Stomach (tissue), 9 donors: Measurements from ENCODE around the gene NXN. TPM values are rescaled to one million over a fixed set of nuclear protein-coding genes. Genes with fewer than 3 reads are reported as not detected.

ENCODE experiments used
- DNase-seq, 2 donors: peaks; one replicate each; pipeline versions ENCODE4 v3.0.0 to v3.0.0-alpha.2; 2013 to 2019
- H3K27ac ChIP-seq, 5 donors: fragments of 200-600 bp in 4 of 5; sonication (generic) in 4 of 5; one replicate each; pipeline ENCODE4 v1.5.1; 2013 to 2019; ENCODE audit warnings: mild to moderate bottlenecking in 1 of 5, moderate library complexity in 1 of 5
- H3K27me3 ChIP-seq, 3 donors: fragments of 200-600 bp; sonication (generic); one replicate each; pipeline ENCODE4 v1.5.1; 2017 to 2019; ENCODE audit warnings: mixed run types in 1 of 3
- H3K36me3 ChIP-seq, 4 donors: fragments of 200-600 bp; sonication (generic); 1 replicate in 3 of 4; 2 replicates in 1 of 4; pipeline ENCODE4 v1.5.1; 2016 to 2019
- H3K4me1 ChIP-seq, 4 donors: fragments of 200-600 bp; sonication (generic); one replicate each; pipeline ENCODE4 v1.5.1; 2016 to 2019
- H3K4me3 ChIP-seq, 4 donors: fragments of 200-600 bp; sonication (generic) in 3 of 4; one replicate each; pipeline ENCODE4 v1.5.1; 2016 to 2019; ENCODE audit warnings: mild to moderate bottlenecking in 1 of 4
- H3K9me3 ChIP-seq, 4 donors: fragments of 200-600 bp; sonication (generic); one replicate each; pipeline ENCODE4 v1.5.1; 2016 to 2019
- EP300 ChIP-seq: sonication (generic); formaldehyde crosslinking; IDR thresholded peaks from one replicate; pipeline ENCODE4 v1.6.1; 2017; ENCODE audit warnings: antibody characterized with exemption
- POLR2A ChIP-seq, 4 donors: fragments of 450-650 bp; IDR thresholded peaks; one replicate each; pipeline ENCODE4 v1.6.1; 2016; ENCODE audit warnings: antibody characterized with exemption in 4 of 4, control low read depth in 2 of 4, mild to moderate bottlenecking in 1 of 4, moderate library complexity in 1 of 4
- POLR2AphosphoS5 ChIP-seq, 3 donors: sonication (generic); formaldehyde crosslinking; IDR thresholded peaks; one replicate each; pipeline ENCODE4 v1.6.1; 2016; ENCODE audit warnings: antibody characterized with exemption in 3 of 3
- WGBS, 5 donors: extraction: QIAGEN DNeasy Blood & Tissue Kit in 3 of 5; methylation state at CpG; one replicate each; pipeline versions ENCODE4 v1.1.5 to v1.1.7; 2013 to 2018; 5-methylcytosine and 5-hydroxymethylcytosine counted together
- intact Hi-C: fragments of 100-400 bp; cut with DNase I; formaldehyde crosslinking; loops from one replicate; pipeline ENCODE4 v1.15.1; 2023; ENCODE audit warnings: low total_unique reads
- polyA plus RNA-seq, 3 donors: library from polyadenylated mRNA; stranded (reverse); fragments of 200-250 nt; gene quantifications; one replicate each; pipeline ENCODE4 v1.2.3, GENCODE V29; 2013
- total RNA-seq, 5 donors: library from RNA; depleted of rRNA; stranded (reverse); fragments of >200 nt; gene quantifications; one replicate each; pipeline versions ENCODE4 v1.1.0 to v1.2.3, GENCODE V29; 2014 to 2016
- TF ChIP-seq, protein P1 (sequence below), 7 experiments: fragments of 450-650 bp in 4 of 7; fragments of 200-600 bp in 3 of 7; sonication (generic) in 3 of 7; IDR thresholded peaks; one replicate each; pipeline ENCODE4 v1.5.1; 2016 to 2019; ENCODE audit warnings: antibody characterized with exemption in 7 of 7, control low read depth in 2 of 7, mild to moderate bottlenecking in 1 of 7
- donor health status: healthy with polysubstance abuse.
- donor health status: Bipolar disorder and iron deficiency.
- donor health status: healthy.

NXN gene
- total and polyA plus RNA-seq, 8 donors: 17.9 to 47.8 (median 25.1) TPM

GRCh38 chr17:892958-893357, 86.6 kb downstream of the NXN start:
- intact Hi-C loops: no loop called here

GRCh38 chr17:888998-889441, 90.6 kb downstream of the NXN start:
- no peak overlapping the region for H3K4me3 ChIP-seq
- 69 to 76% (median 73%) methylated on average over 11 to 12 of the region's 12 CpGs for WGBS, 5 donors
- H3K9me3 ChIP-seq: no peaks in the 10 kb centered on the region
- intact Hi-C loops: no loop called here
- H3K27ac ChIP-seq: peak overlapping the region in 3 of 5 donors; percentile 19 to 90 (median 20)
- H3K4me1 ChIP-seq: peaks cover 0 to 51% (median 21%) of the 10 kb centered on the region in 4 donors
- no peaks in the 10 kb centered on the region for H3K27me3 ChIP-seq
- no peaks in the 10 kb centered on the region for H3K36me3 ChIP-seq
- TF ChIP-seq EP300: no peak
- TF ChIP-seq POLR2A (IDR thresholded peaks at IDR 0.05): no peak
- peak in 1 of 3 donors; percentile 17 for TF ChIP-seq POLR2AphosphoS5 (IDR thresholded peaks at IDR 0.05)
- TF ChIP-seq, protein P1, sequence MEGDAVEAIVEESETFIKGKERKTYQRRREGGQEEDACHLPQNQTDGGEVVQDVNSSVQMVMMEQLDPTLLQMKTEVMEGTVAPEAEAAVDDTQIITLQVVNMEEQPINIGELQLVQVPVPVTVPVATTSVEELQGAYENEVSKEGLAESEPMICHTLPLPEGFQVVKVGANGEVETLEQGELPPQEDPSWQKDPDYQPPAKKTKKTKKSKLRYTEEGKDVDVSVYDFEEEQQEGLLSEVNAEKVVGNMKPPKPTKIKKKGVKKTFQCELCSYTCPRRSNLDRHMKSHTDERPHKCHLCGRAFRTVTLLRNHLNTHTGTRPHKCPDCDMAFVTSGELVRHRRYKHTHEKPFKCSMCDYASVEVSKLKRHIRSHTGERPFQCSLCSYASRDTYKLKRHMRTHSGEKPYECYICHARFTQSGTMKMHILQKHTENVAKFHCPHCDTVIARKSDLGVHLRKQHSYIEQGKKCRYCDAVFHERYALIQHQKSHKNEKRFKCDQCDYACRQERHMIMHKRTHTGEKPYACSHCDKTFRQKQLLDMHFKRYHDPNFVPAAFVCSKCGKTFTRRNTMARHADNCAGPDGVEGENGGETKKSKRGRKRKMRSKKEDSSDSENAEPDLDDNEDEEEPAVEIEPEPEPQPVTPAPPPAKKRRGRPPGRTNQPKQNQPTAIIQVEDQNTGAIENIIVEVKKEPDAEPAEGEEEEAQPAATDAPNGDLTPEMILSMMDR (IDR thresholded peaks at IDR 0.05): no peak
- DNase-seq: no peak

More at GRCh38 chr17:892958-893357, 86.6 kb downstream of the NXN start:
- peak overlapping the region in 1 of 5 donors; percentile 66 for H3K27ac ChIP-seq
- WGBS, 5 donors: 76 to 88% (median 84%) methylated on average over 8 of the region's 8 CpGs
- no peak for DNase-seq
- TF ChIP-seq, protein P1 (IDR thresholded peaks at IDR 0.05): no peak
- TF ChIP-seq POLR2A (IDR thresholded peaks at IDR 0.05) (no peak), EP300 (no peak), POLR2AphosphoS5 (IDR thresholded peaks at IDR 0.05) (no peak)
- no peaks in the 10 kb centered on the region for H3K9me3 ChIP-seq
- no peaks in the 10 kb centered on the region for H3K27me3 ChIP-seq
- no peaks in the 10 kb centered on the region for H3K36me3 ChIP-seq
- H3K4me3 ChIP-seq: no peak overlapping the region
- peaks cover 0 to 36% (median 16%) of the 10 kb centered on the region in 4 donors for H3K4me1 ChIP-seq

GRCh38 chr17:887551-888209, 91.9 kb downstream of the NXN start:
- H3K9me3 ChIP-seq: no peaks in the 10 kb centered on the region
- WGBS, 5 donors: 53 to 75% (median 61%) methylated on average over 21 of the region's 21 CpGs
- peak in 1 of 2 donors; percentile 73 for DNase-seq
- H3K27ac ChIP-seq: peak overlapping the region; percentile 34 to 90 (median 68)
- no peaks in the 10 kb centered on the region for H3K27me3 ChIP-seq
- no peaks in the 10 kb centered on the region for H3K36me3 ChIP-seq
- TF ChIP-seq EP300 (peak; percentile 61), POLR2A (IDR thresholded peaks at IDR 0.05) (no peak), POLR2AphosphoS5 (IDR thresholded peaks at IDR 0.05) (peak in 1 of 3 donors; percentile 62)
- TF ChIP-seq, protein P1 (IDR thresholded peaks at IDR 0.05): no peak
- intact Hi-C loops: no loop called here
- peaks cover 11 to 64% (median 34%) of the 10 kb centered on the region in 4 donors for H3K4me1 ChIP-seq
- H3K4me3 ChIP-seq: no peak overlapping the region

- DNase-seq: peak; percentile 72 to 81
- 52 to 65% (median 63%) methylated on average over 18 of the region's 18 CpGs for WGBS, 5 donors
Measured at GRCh38 chr17:885971-886571, 93.5 kb downstream of the NXN start.

More at GRCh38 chr17:885971-886571, 93.5 kb downstream of the NXN start:
- Histone ChIP-seq H3K27me3 (no peaks in the 10 kb centered on the region), H3K27ac (peak overlapping the region; percentile 58 to 90 (median 68)), H3K4me1 (peaks cover 22 to 79% (median 49%) of the 10 kb centered on the region in 4 donors), H3K9me3 (no peaks in the 10 kb centered on the region), H3K4me3 (no peak overlapping the region), H3K36me3 (no peaks in the 10 kb centered on the region)
- intact Hi-C loops: no loop called here
- TF ChIP-seq EP300 (no peak), POLR2AphosphoS5 (IDR thresholded peaks at IDR 0.05) (peak; percentile 31 to 78 (median 36))
